ENCODE measurements around the gene SMYD3.

DNA sequence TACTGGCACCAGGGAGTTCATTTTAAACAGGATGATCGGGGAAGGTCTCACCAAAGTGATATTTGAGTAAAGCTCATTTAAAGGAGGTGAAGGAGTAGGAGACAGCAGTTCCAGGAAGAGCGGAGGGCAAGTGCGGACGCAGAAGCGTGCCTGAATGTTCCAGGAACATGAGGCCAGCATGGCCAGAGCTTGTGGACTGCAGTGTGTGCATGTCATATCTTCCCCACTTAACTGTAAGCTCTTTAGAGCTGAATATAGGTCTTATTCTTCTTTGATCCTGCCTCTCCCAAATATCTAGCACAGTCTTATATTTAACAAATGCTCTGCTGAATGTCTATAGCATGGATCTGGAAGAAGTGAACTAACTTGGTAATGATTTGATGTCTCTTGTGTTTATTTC, 639.3 kb downstream of the SMYD3 start:
- TF ChIP-seq, protein P1, sequence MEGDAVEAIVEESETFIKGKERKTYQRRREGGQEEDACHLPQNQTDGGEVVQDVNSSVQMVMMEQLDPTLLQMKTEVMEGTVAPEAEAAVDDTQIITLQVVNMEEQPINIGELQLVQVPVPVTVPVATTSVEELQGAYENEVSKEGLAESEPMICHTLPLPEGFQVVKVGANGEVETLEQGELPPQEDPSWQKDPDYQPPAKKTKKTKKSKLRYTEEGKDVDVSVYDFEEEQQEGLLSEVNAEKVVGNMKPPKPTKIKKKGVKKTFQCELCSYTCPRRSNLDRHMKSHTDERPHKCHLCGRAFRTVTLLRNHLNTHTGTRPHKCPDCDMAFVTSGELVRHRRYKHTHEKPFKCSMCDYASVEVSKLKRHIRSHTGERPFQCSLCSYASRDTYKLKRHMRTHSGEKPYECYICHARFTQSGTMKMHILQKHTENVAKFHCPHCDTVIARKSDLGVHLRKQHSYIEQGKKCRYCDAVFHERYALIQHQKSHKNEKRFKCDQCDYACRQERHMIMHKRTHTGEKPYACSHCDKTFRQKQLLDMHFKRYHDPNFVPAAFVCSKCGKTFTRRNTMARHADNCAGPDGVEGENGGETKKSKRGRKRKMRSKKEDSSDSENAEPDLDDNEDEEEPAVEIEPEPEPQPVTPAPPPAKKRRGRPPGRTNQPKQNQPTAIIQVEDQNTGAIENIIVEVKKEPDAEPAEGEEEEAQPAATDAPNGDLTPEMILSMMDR (IDR thresholded peaks at IDR 0.05; ENCODE audit: poor library complexity, severe bottlenecking), result no peak
- TF ChIP-seq TAF1 (IDR thresholded peaks at IDR 0.05; ENCODE audit: low read depth), result no peak
- TF ChIP-seq EZH2 (IDR thresholded peaks at IDR 0.05; ENCODE audit: borderline replicate concordance, insufficient read depth, low read length, poor library complexity, severe bottlenecking), result no peak
- TF ChIP-seq EP300 (conservative IDR thresholded peaks at IDR 0.05; ENCODE audit: poor library complexity, severe bottlenecking), result no peak
- no peak for TF ChIP-seq MXI1 (conservative IDR thresholded peaks at IDR 0.05; ENCODE audit: poor library complexity, severe bottlenecking)
- TF ChIP-seq RAD21 (conservative IDR thresholded peaks at IDR 0.05), result no peak

Data from neural cell (in vitro differentiated cells).